NCI-H146 treated with DMSO at 0.1 percent for 48 hours (cell line): ENCODE results near the gene NTHL1.

Experiments used
- DNase-seq: peaks from one replicate; lab custom pipeline; 2025; ENCODE audit not compliant: unreplicated experiment; lab: John Stamatoyannopoulos, UW

NTHL1 gene

GRCh38 chr16:2066139-2066538 is 18.5 kb upstream of the NTHL1 start:
- no peak for DNase-seq

GRCh38 chr16:2064368-2064945 is 16.8 kb upstream of the NTHL1 start:
- no peak for DNase-seq

GRCh38 chr16:2063861-2064260 is 16.2 kb upstream of the NTHL1 start:
- no peak for DNase-seq

- DNase-seq: no peak
These were observed 15.2 kb upstream of the NTHL1 start for GRCh38 chr16:2062801-2063200.

GRCh38 chr16:2061526-2061925 is 13.9 kb upstream of the NTHL1 start:
- DNase-seq: no peak

- no peak for DNase-seq
These were observed 13.4 kb upstream of the NTHL1 start for GRCh38 chr16:2061023-2061422.

GRCh38 chr16:2060346-2060745 is 12.7 kb upstream of the NTHL1 start:
- DNase-seq: no peak

- no peak for DNase-seq
These were observed 11.2 kb upstream of the NTHL1 start for GRCh38 chr16:2058872-2059271.

- no peak for DNase-seq
These were observed 10.8 kb upstream of the NTHL1 start for GRCh38 chr16:2058420-2058819.

GRCh38 chr16:2057438-2057837 is 9.8 kb upstream of the NTHL1 start:
- DNase-seq: no peak

GRCh38 chr16:2056681-2057407 is 9.2 kb upstream of the NTHL1 start:
- DNase-seq: no peak

GRCh38 chr16:2056077-2056476 is 8.4 kb upstream of the NTHL1 start:
- no peak for DNase-seq

GRCh38 chr16:2054543-2055245 is 7.1 kb upstream of the NTHL1 start:
- no peak for DNase-seq

GRCh38 chr16:2053897-2054296 is 6.3 kb upstream of the NTHL1 start:
- DNase-seq: no peak

- no peak for DNase-seq
These were observed 5.6 kb upstream of the NTHL1 start for GRCh38 chr16:2053211-2053610.

- no peak for DNase-seq
These were observed 496 bp upstream of the NTHL1 start for GRCh38 chr16:2048116-2048543.

- DNase-seq: no peak
These were observed 723 bp downstream of the NTHL1 start for GRCh38 chr16:2046893-2047329.

GRCh38 chr16:2045965-2046892 is 1.4 kb downstream of the NTHL1 start:
- no peak for DNase-seq

GRCh38 chr16:2044541-2044940 is 3.1 kb downstream of the NTHL1 start:
- no peak for DNase-seq

- DNase-seq: no peak
These were observed 3.8 kb downstream of the NTHL1 start for GRCh38 chr16:2043667-2044451.
